ENCODE results near the gene KIAA0232. TPM values are rescaled to one million over a fixed set of nuclear protein-coding genes. Genes with fewer than 3 reads are reported as not detected.

KIAA0232 gene
- total and polyA plus RNA-seq, 10 of the 15 experiments (the other 5 are each of a cell fraction or from before 2014, with no cell fraction given) = 2.8 to 15.1 (median 10.8) TPM

- BruUV-seq (replicated peaks) = no TSS peak
- TF ChIP-seq, protein P1, sequence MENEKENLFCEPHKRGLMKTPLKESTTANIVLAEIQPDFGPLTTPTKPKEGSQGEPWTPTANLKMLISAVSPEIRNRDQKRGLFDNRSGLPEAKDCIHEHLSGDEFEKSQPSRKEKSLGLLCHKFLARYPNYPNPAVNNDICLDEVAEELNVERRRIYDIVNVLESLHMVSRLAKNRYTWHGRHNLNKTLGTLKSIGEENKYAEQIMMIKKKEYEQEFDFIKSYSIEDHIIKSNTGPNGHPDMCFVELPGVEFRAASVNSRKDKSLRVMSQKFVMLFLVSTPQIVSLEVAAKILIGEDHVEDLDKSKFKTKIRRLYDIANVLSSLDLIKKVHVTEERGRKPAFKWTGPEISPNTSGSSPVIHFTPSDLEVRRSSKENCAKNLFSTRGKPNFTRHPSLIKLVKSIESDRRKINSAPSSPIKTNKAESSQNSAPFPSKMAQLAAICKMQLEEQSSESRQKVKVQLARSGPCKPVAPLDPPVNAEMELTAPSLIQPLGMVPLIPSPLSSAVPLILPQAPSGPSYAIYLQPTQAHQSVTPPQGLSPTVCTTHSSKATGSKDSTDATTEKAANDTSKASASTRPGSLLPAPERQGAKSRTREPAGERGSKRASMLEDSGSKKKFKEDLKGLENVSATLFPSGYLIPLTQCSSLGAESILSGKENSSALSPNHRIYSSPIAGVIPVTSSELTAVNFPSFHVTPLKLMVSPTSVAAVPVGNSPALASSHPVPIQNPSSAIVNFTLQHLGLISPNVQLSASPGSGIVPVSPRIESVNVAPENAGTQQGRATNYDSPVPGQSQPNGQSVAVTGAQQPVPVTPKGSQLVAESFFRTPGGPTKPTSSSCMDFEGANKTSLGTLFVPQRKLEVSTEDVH (IDR thresholded peaks at IDR 0.05; ENCODE audit: low read depth, partially characterized antibody) = no peak
- no peak for TF ChIP-seq YBX1 (IDR thresholded peaks at IDR 0.05)
- TF ChIP-seq YY1 (IDR thresholded peaks at IDR 0.05; ENCODE audit: low read depth, low read length) = no peak
- TF ChIP-seq KAT2A (conservative IDR thresholded peaks at IDR 0.05; ENCODE audit: control insufficient read depth, low read depth, low read length) = no peak
- Histone ChIP-seq H3K79me2 (ENCODE audit: control insufficient read depth, insufficient read depth, low read length) (peaks cover 2% of the 10 kb centered on the region), H3K27me3 (replicated peaks in 1 of 2; ENCODE audit: control insufficient read depth in 2 of 2, insufficient read depth in 2 of 2, low read length in 1 of 2) (no peaks in the 10 kb centered on the region), H3K4me2 (ENCODE audit: control insufficient read depth, insufficient read depth) (no peak overlapping the region), H4K20me1 (ENCODE audit: control insufficient read depth, insufficient read depth) (peaks cover 8% of the 10 kb centered on the region), H3K4me3 (no peak overlapping the region), H3K9me3 (replicated peaks; ENCODE audit: control insufficient read depth, insufficient read depth, low read length) (no peaks in the 10 kb centered on the region; the same call in 1 of the 3 replicates), H3K9ac (ENCODE audit: control insufficient read depth, insufficient read depth, low read length) (no peak overlapping the region), H3K36me3 (ENCODE audit: control insufficient read depth in 2 of 2, insufficient read depth in 2 of 2, low read length in 1 of 2) (peaks cover 4 to 6% of the 10 kb centered on the region in 2 experiments; a peak in 3 of 4 replicates), H3K27ac (ENCODE audit: control insufficient read depth, insufficient read depth) (no peak overlapping the region), H2AFZ (ENCODE audit: control insufficient read depth, low read depth, low read length) (no peak overlapping the region), H3K4me1 (ENCODE audit: control insufficient read depth, insufficient read depth, low read length) (peaks cover 11% of the 10 kb centered on the region)
- FAIRE-seq (no peak), ATAC-seq (no peak), DNase-seq (ENCODE audit: low read depth, low spot score) (no peak)
- ChIA-PET RAD21 (ENCODE audit: unreplicated experiment) (interaction anchor here (0.6 kb wide), 1 partner anchor 13 kb away, joined by 3 read pairs; no protein-coding TSS in a partner anchor), POLR2A (interaction anchor here (1.3 kb wide), 1 partner anchor 12 kb away, joined by 3 read pairs; no protein-coding TSS in a partner anchor), SMC1A (ENCODE audit: uncharacterized antibody, unreplicated experiment) (interaction anchor here (0.8 to 1.3 kb wide), 5 partner anchors 19 to 137 kb away, joined by 3 to 4 read pairs (median 3); no protein-coding TSS in a partner anchor), CTCF (interaction anchor here (0.9 to 1.4 kb wide), 2 partner anchors 16 to 43 kb away, joined by 3 read pairs; no protein-coding TSS in a partner anchor)
- in situ Hi-C loops (cut with MboI) = no loop called here
- 90% methylated on average over 9 of the region's 9 CpGs for WGBS (ENCODE audit: insufficient coverage, insufficient replicate concordance, low lambda C conversion rate, missing lambda C conversion rate)
- intact Hi-C loops (cut with micrococcal nuclease; ENCODE audit: unreplicated experiment) = no loop called here
These were observed 146.8 kb downstream of the KIAA0232 start for GRCh38 chr4:6929339-6929811.

Measured in GM12878 (cell line).